Measurements from ENCODE around the gene GPHA2. TPM values are rescaled to one million over a fixed set of nuclear protein-coding genes. Genes with fewer than 3 reads are reported as not detected.

Gene GPHA2
- polyA plus RNA-seq, 1 donor from 2014 or later: not detected

- Histone ChIP-seq H3K4me2 (ENCODE audit: low read length) (peak overlapping the region; percentile 76), H3K27me3 (ENCODE audit: insufficient read depth, low read depth, low read length) (no peaks in the 10 kb centered on the region), H3K9me3 (ENCODE audit: low read length) (no peaks in the 10 kb centered on the region), H3K9ac (ENCODE audit: low read length) (peak overlapping the region; percentile 94), H4K20me1 (ENCODE audit: insufficient read depth) (no peaks in the 10 kb centered on the region), H3K27ac (ENCODE audit: low read length) (no peak overlapping the region), H3K36me3 (ENCODE audit: insufficient read depth, low read length) (peaks cover 3% of the 10 kb centered on the region), H3K79me2 (replicated peaks; ENCODE audit: insufficient read depth, low read length) (no peaks in the 10 kb centered on the region), H3F3A (ENCODE audit: insufficient read depth, low read length, poor library complexity, severe bottlenecking) (no peaks in the 10 kb centered on the region), H2AFZ (ENCODE audit: low read depth, low read length) (no peak overlapping the region), H3K9me2 (ENCODE audit: insufficient read depth, low read length) (no peaks in the 10 kb centered on the region), H3K4me3 (ENCODE audit: low read length) (peak overlapping the region; percentile 98)
- TF ChIP-seq TAF1 (IDR thresholded peaks at IDR 0.05; ENCODE audit: low read depth): no peak
- no peak for TF ChIP-seq EZH2 (IDR thresholded peaks at IDR 0.05; ENCODE audit: borderline replicate concordance, insufficient read depth, low read length, poor library complexity, severe bottlenecking)
- no peak for TF ChIP-seq CTCF (IDR thresholded peaks at IDR 0.05; ENCODE audit: poor library complexity, severe bottlenecking)
- no peak for TF ChIP-seq RAD21 (conservative IDR thresholded peaks at IDR 0.05)
- TF ChIP-seq REST (IDR thresholded peaks at IDR 0.05; ENCODE audit: borderline replicate concordance): no peak
- no peak for TF ChIP-seq EP300 (conservative IDR thresholded peaks at IDR 0.05; ENCODE audit: poor library complexity, severe bottlenecking)
- no peak for TF ChIP-seq POLR2AphosphoS5 (IDR thresholded peaks at IDR 0.05)
- TF ChIP-seq MXI1 (conservative IDR thresholded peaks at IDR 0.05; ENCODE audit: poor library complexity, severe bottlenecking): no peak
These were observed 9.9 kb downstream of the GPHA2 start for GRCh38 chr11:64925536-64926436.

GRCh38 chr11:64924910-64925284 is 10.8 kb downstream of the GPHA2 start:
- Histone ChIP-seq H3K4me3 (ENCODE audit: low read length) (peak overlapping the region; percentile 98), H3K9ac (ENCODE audit: low read length) (peak overlapping the region; percentile 94), H3K79me2 (replicated peaks; ENCODE audit: insufficient read depth, low read length) (no peaks in the 10 kb centered on the region), H3F3A (ENCODE audit: insufficient read depth, low read length, poor library complexity, severe bottlenecking) (no peaks in the 10 kb centered on the region), H3K36me3 (ENCODE audit: insufficient read depth, low read length) (no peaks in the 10 kb centered on the region), H3K27me3 (ENCODE audit: insufficient read depth, low read depth, low read length) (no peaks in the 10 kb centered on the region), H2AFZ (ENCODE audit: low read depth, low read length) (peak overlapping the region; percentile 97), H3K4me2 (ENCODE audit: low read length) (peak overlapping the region; percentile 76), H3K27ac (ENCODE audit: low read length) (peak overlapping the region; percentile 85), H3K9me2 (ENCODE audit: insufficient read depth, low read length) (no peaks in the 10 kb centered on the region), H3K9me3 (ENCODE audit: low read length) (no peaks in the 10 kb centered on the region), H4K20me1 (ENCODE audit: insufficient read depth) (no peaks in the 10 kb centered on the region)
- TF ChIP-seq RAD21 (conservative IDR thresholded peaks at IDR 0.05): no peak
- TF ChIP-seq SMC3 (conservative IDR thresholded peaks at IDR 0.05; ENCODE audit: poor library complexity): no peak
- peak; percentile 40 for TF ChIP-seq TAF1 (IDR thresholded peaks at IDR 0.05; ENCODE audit: low read depth)
